H1 (cell line): ENCODE measurements around the gene CABLES2. TPM values are rescaled to one million over a fixed set of nuclear protein-coding genes. Genes with fewer than 3 reads are reported as not detected.

ENCODE experiments used
- CTCF ChIA-PET: fragments of 300-600 bp; sonication (Branson Sonifier 250); formaldehyde crosslinking; loops from one replicate; lab custom pipeline; 2021; ENCODE audit not compliant: partially characterized antibody; lab: Charles Lee
- POLR2A ChIA-PET: fragments of 300-600 bp; sonication (Branson Sonifier 250); formaldehyde crosslinking; loops from one replicate; lab custom pipeline; 2021; ENCODE audit warnings: inconsistent platforms; ENCODE audit not compliant: partially characterized antibody; lab: Charles Lee
- DNase-seq, 2 experiments: peaks; one replicate each; pipeline versions ENCODE4 v3.0.0 to v3.0.0-alpha.2; 2010 to 2022; ENCODE audit warnings: low spot score in 2 of 2, low read depth in 1 of 2, mixed read lengths in 1 of 2
- FAIRE-seq: peaks from 2 replicates; lab custom pipeline; 2011; peaks lifted over from hg19 to GRCh38; lab: Jason Lieb, UNC
- H2AFZ ChIP-seq: 2 replicates; pipeline ENCODE4 v1.8.1; 2012; ENCODE audit warnings: low read length, inconsistent platforms
- H2AK5ac ChIP-seq: 2 replicates; pipeline ENCODE4 v1.6.1; 2013; ENCODE audit warnings: low read depth, low read length
- H2BK120ac ChIP-seq: replicated peaks from 2 replicates; pipeline ENCODE3; 2013; ENCODE audit warnings: low read depth, low read length, inconsistent platforms
- H2BK12ac ChIP-seq: 2 replicates; pipeline ENCODE4 v1.6.1; 2013; ENCODE audit warnings: low read depth, low read length
- H2BK15ac ChIP-seq: 2 replicates; pipeline ENCODE4 v1.6.1; 2013; ENCODE audit warnings: low read length
- H2BK20ac ChIP-seq: 2 replicates; pipeline ENCODE4 v1.6.1; 2013; ENCODE audit warnings: low read length
- H2BK5ac ChIP-seq: 2 replicates; pipeline ENCODE4 v1.6.1; 2013; ENCODE audit warnings: low read depth, low read length
- H3K14ac ChIP-seq: 2 replicates; pipeline ENCODE4 v1.6.1; 2013; ENCODE audit warnings: inconsistent platforms; ENCODE audit not compliant: insufficient read length
- H3K18ac ChIP-seq: 2 replicates; pipeline ENCODE4 v1.6.1; 2013; ENCODE audit warnings: low read length; ENCODE audit errors: extremely low read depth
- H3K23ac ChIP-seq: 2 replicates; pipeline ENCODE4 v1.6.1; 2013; ENCODE audit warnings: inconsistent platforms; ENCODE audit not compliant: insufficient read length
- H3K23me2 ChIP-seq: 2 replicates; pipeline ENCODE4 v1.6.1; 2013; ENCODE audit warnings: low read depth, low read length
- H3K27ac ChIP-seq: 2 replicates; pipeline ENCODE4 v1.6.1; 2011; ENCODE audit warnings: low read depth, low read length, inconsistent platforms
- H3K27me3 ChIP-seq, 4 experiments: replicated peaks in 1 of 4; 1 replicate in 1 of 4; 2 replicates in 3 of 4; pipeline versions ENCODE4 v1.6.1 to v1.8.1; 2011 to 2013; ENCODE audit warnings: low read length in 3 of 4, mild to moderate bottlenecking in 3 of 4, inconsistent platforms in 2 of 4, mixed read lengths in 2 of 4, moderate library complexity in 1 of 4; ENCODE audit not compliant: control insufficient read depth in 3 of 4, insufficient read depth in 3 of 4; ENCODE audit errors: extremely low read depth in 1 of 4
- H3K36me3 ChIP-seq, 4 experiments: 2 replicates each; pipeline versions ENCODE4 v1.6.1 to v1.8.1; 2011 to 2013; ENCODE audit warnings: mild to moderate bottlenecking in 4 of 4, low read length in 3 of 4, moderate library complexity in 2 of 4, control low read depth in 1 of 4, inconsistent platforms in 1 of 4; ENCODE audit not compliant: insufficient read depth in 4 of 4, control insufficient read depth in 2 of 4
- H3K4ac ChIP-seq: replicated peaks from 2 replicates; pipeline ENCODE3; 2013; ENCODE audit warnings: low read length, low read depth, mixed read lengths, inconsistent platforms; ENCODE audit not compliant: insufficient read length
- H3K4me1 ChIP-seq, 4 experiments: replicated peaks in 1 of 4; 1 replicate in 1 of 4; 2 replicates in 3 of 4; pipeline versions ENCODE4 v1.6.1 to v1.8.1; 2011 to 2013; ENCODE audit warnings: low read length in 3 of 4, inconsistent platforms in 2 of 4, mixed read lengths in 1 of 4; ENCODE audit not compliant: insufficient read depth in 4 of 4, control insufficient read depth in 3 of 4
- H3K4me2 ChIP-seq, 2 experiments: 2 replicates each; pipeline versions ENCODE4 v1.6.1 to v1.8.1; 2011 to 2013; ENCODE audit warnings: low read depth in 2 of 2, low read length in 2 of 2, control low read depth in 1 of 2, inconsistent platforms in 1 of 2, mild to moderate bottlenecking in 1 of 2; ENCODE audit not compliant: insufficient read depth in 1 of 2
- H3K4me3 ChIP-seq, 4 experiments: fragments of 200-600, 300-600 bp in 1 of 4; sonication (generic), shearing (Covaris generic), sonication (Bioruptor Twin) in 1 of 4; 2 replicates each; pipeline versions ENCODE4 v1.5.1 to v1.8.1; 2011 to 2016; ENCODE audit warnings: low read length in 4 of 4, low read depth in 3 of 4, control low read depth in 2 of 4, inconsistent platforms in 2 of 4, mild to moderate bottlenecking in 2 of 4, mixed read lengths in 1 of 4, moderate library complexity in 1 of 4; ENCODE audit not compliant: insufficient read depth in 2 of 4; ENCODE audit errors: extremely low read depth in 1 of 4
- H3K56ac ChIP-seq: replicated peaks from 2 replicates; pipeline ENCODE3; 2013; ENCODE audit warnings: low read depth, mild to moderate bottlenecking, mixed read lengths, low read length, inconsistent platforms; ENCODE audit not compliant: insufficient read length
- H3K79me1 ChIP-seq: 2 replicates; pipeline ENCODE4 v1.6.1; 2013; ENCODE audit warnings: low read depth, low read length, control low read depth
- H3K79me2 ChIP-seq, 2 experiments: 2 replicates each; pipeline versions ENCODE4 v1.6.1 to v1.8.1; 2012 to 2013; ENCODE audit warnings: low read length in 2 of 2, mild to moderate bottlenecking in 2 of 2, inconsistent platforms in 1 of 2; ENCODE audit not compliant: insufficient read depth in 2 of 2, control insufficient read depth in 1 of 2
- H3K9ac ChIP-seq, 4 experiments: replicated peaks in 1 of 4; 1 replicate in 1 of 4; 2 replicates in 3 of 4; pipeline versions ENCODE4 v1.6.1 to v1.8.1; 2011 to 2013; ENCODE audit warnings: low read depth in 3 of 4, low read length in 3 of 4, control low read depth in 2 of 4, mild to moderate bottlenecking in 2 of 4, moderate library complexity in 2 of 4, inconsistent platforms in 1 of 4; ENCODE audit errors: extremely low read depth in 1 of 4
- H3K9me3 ChIP-seq, 2 experiments: 2 replicates each; pipeline versions ENCODE4 v1.6.1 to v1.8.1; 2012 to 2013; ENCODE audit warnings: mild to moderate bottlenecking in 2 of 2, moderate library complexity in 2 of 2, control low read depth in 1 of 2, inconsistent platforms in 1 of 2, low read depth in 1 of 2, low read length in 1 of 2, mixed read lengths in 1 of 2; ENCODE audit not compliant: insufficient read depth in 2 of 2
- H4K20me1 ChIP-seq, 2 experiments: replicated peaks in 1 of 2; 2 replicates each; pipeline versions ENCODE3 to v1.8.1; 2011 to 2013; ENCODE audit warnings: inconsistent platforms in 2 of 2, low read length in 2 of 2, mild to moderate bottlenecking in 1 of 2; ENCODE audit not compliant: insufficient read depth in 2 of 2, control insufficient read depth in 1 of 2
- H4K5ac ChIP-seq: 2 replicates; pipeline ENCODE4 v1.6.1; 2013; ENCODE audit warnings: low read length, low read depth, mixed read lengths, inconsistent platforms; ENCODE audit not compliant: insufficient read length
- H4K8ac ChIP-seq: 2 replicates; pipeline ENCODE4 v1.8.0; 2013; ENCODE audit warnings: mild to moderate bottlenecking, moderate library complexity, low read length, inconsistent platforms; ENCODE audit not compliant: insufficient read depth; ENCODE audit errors: extremely low read depth
- H4K91ac ChIP-seq: replicated peaks from 2 replicates; pipeline ENCODE3; 2013; ENCODE audit warnings: low read length, mixed read lengths, inconsistent platforms; ENCODE audit not compliant: insufficient read length
- ASH2L ChIP-seq: fragments of 200-600, 300-600 bp; sonication (generic); IDR thresholded peaks from one replicate; pipeline ENCODE4 v1.7.1; 2017; ENCODE audit warnings: low read length
- CHD2 ChIP-seq: IDR thresholded peaks from 2 replicates; pipeline ENCODE4 v1.6.1; 2012; ENCODE audit warnings: low read length, improper control_type of control experiment
- FOSL1 ChIP-seq: IDR thresholded peaks from 2 replicates; pipeline ENCODE4 v1.6.1; 2011; ENCODE audit warnings: mild to moderate bottlenecking, low read depth, low read length, moderate library complexity; ENCODE audit not compliant: insufficient read depth
- HDAC6 ChIP-seq: IDR thresholded peaks from one replicate; pipeline ENCODE4 v1.7.1; 2012; ENCODE audit warnings: low read depth, mild to moderate bottlenecking, inconsistent platforms, low read length, moderate library complexity
- JUND ChIP-seq: IDR thresholded peaks from 2 replicates; pipeline ENCODE4 v1.6.1; 2011; ENCODE audit warnings: mild to moderate bottlenecking, improper control_type of control experiment, low read length
- KDM1A ChIP-seq: fragments of 200-600, 300-600 bp; sonication (generic); IDR thresholded peaks from 2 replicates; pipeline ENCODE4 v1.7.1; 2016; ENCODE audit warnings: mild to moderate bottlenecking, low read length, borderline replicate concordance
- PHF8 ChIP-seq: fragments of 200-600 bp; sonication (generic); conservative IDR thresholded peaks from 2 replicates; pipeline ENCODE4 v1.7.1; 2012; ENCODE audit warnings: low read depth, mild to moderate bottlenecking, inconsistent platforms, low read length, moderate library complexity
- SIRT6 ChIP-seq: IDR thresholded peaks from one replicate; pipeline ENCODE4 v1.7.1; 2012; ENCODE audit warnings: low read length, inconsistent platforms
- SP4 ChIP-seq: IDR thresholded peaks from 2 replicates; pipeline ENCODE4 v1.6.1; 2012; ENCODE audit warnings: low read length, inconsistent platforms
- TAF7 ChIP-seq: optimal IDR thresholded peaks from 2 replicates; pipeline ENCODE3; 2011; ENCODE audit warnings: low read depth, mild to moderate bottlenecking, inconsistent platforms, low read length, moderate library complexity, borderline replicate concordance
- WGBS, 2 experiments: shearing (Covaris generic) in 1 of 2; methylation state at CpG; one replicate each; pipeline versions ENCODE4 v1.1.6 to v1.1.7; 2013 to 2015; ENCODE audit warnings: low lambda C conversion rate in 2 of 2, mixed read lengths in 2 of 2, inconsistent platforms in 1 of 2, low coverage in 1 of 2, missing lambda C conversion rate in 1 of 2; ENCODE audit not compliant: insufficient replicate concordance in 2 of 2, insufficient coverage in 1 of 2, insufficient read length in 1 of 2; ENCODE audit errors: extremely low coverage in 1 of 2, missing lambda C conversion rate in 1 of 2; 5-methylcytosine and 5-hydroxymethylcytosine counted together
- polyA plus RNA-seq, 7 experiments: library from polyadenylated mRNA; depleted of rRNA in 3 of 7; stranded (reverse) in 5 of 7; unstranded in 2 of 7; fragments of >200 nt in 5 of 7; fragments of 200-250 nt in 2 of 7; gene quantifications; 1 replicate in 5 of 7; 2 replicates in 1 of 7; 4 replicates in 1 of 7; pipeline versions ENCODE4 v1.2.1 to v1.2.3, GENCODE V29; 2011 to 2013; ENCODE audit warnings: missing spikeins in 2 of 7, mixed read lengths in 2 of 7
- total RNA-seq: library from RNA; stranded (reverse); fragmentation: NEBNext Ultra II Directional; extraction: Animal tissue kit (Norgen Biotek cat#: 25700); gene quantifications from 2 replicates; pipeline ENCODE4 v1.2.1, GENCODE V29; 2021
- TF ChIP-seq, protein P1 (sequence below): IDR thresholded peaks from 2 replicates; pipeline ENCODE4 v1.6.1; 2012; ENCODE audit warnings: inconsistent platforms

Gene CABLES2
- total and polyA plus RNA-seq, 2 of the 8 experiments (the other 6 are each of a cell fraction or from before 2014, with no cell fraction given), result 8.0 to 8.8 TPM

DNA sequence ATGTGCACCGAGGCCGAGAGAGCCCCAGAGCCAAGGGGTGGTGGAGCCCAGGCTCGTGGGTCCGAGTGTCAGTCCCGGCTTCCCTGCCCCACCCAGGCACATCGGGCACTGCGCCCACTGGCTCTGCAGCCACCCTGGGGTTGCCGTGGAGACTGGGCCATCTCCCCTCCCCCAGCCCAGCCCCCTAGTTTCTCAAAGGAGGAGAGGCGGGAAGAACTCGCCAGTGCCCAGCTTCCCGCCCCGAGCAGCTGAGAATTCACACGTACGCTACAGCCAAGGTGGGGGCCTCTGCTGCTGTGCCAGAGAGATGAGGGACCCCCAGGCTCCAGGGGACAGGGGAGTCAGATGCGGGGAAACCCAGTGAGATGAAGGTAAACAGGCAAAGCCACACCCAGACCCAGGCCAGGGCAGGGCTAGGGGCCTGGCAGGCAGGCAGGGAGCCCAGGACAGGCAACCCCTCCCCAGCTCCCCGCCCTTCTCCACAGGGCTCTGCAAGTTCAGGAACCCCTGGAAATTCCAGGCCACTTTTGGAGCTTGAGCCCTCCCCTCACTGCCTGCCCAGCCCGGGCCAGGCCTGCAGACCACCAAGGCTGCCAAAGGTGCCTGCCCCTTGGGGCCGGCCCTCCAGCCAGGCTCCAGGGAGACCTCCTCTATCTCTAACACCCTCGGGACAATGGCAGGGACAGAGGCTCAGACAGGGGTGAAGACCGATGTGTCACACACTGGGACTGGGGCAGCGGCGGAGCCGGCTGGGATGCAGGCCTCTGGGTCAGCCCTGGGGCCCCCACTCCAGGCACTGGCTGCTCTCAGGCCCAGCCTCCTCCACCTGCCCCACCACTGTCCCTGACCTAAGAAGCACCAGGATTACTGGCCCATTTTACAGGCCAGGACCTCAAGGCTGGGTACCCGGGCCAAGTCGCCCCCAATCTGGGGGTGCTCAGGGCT, 46.0 kb downstream of the CABLES2 start:
- Histone ChIP-seq H3K79me2 (peaks cover 13 to 82% of the 10 kb centered on the region in 2 experiments; a peak in 3 of 4 replicates), H2BK5ac (peak overlapping the region; percentile 99), H3K14ac (no peak overlapping the region), H3K18ac (peak overlapping the region; percentile 93), H3K23me2 (peaks cover 5% of the 10 kb centered on the region), H4K5ac (peak overlapping the region; percentile 95), H4K8ac (peak overlapping the region; percentile 99), H3K9me3 (no peaks in the 10 kb centered on the region), H3K4me2 (peak overlapping the region; percentile 51 to 62), H3K4me1 (peaks cover 10 to 76% (median 63%) of the 10 kb centered on the region in 4 experiments), H4K20me1 (peaks cover 7 to 20% of the 10 kb centered on the region in 2 experiments), H2BK20ac (peak overlapping the region; percentile 90), H2BK15ac (no peak overlapping the region; the same call in 1 of the 2 replicates), H3K27me3 (no peaks in the 10 kb centered on the region), H2BK120ac (peak overlapping the region; percentile 80), H2AFZ (no peak overlapping the region), H3K79me1 (peaks cover 22% of the 10 kb centered on the region), H3K4me3 (peak overlapping the region in 1 of 4 experiments; percentile 34; a peak in 1 of 8 replicates), H3K27ac (peak overlapping the region; percentile 92), H3K36me3 (peaks cover 0 to 19% (median 2%) of the 10 kb centered on the region in 4 experiments; a peak in 3 of 8 replicates), H3K9ac (peak overlapping the region in 2 of 4 experiments; percentile 51 to 52; a peak in 5 of 7 replicates), H2BK12ac (peak overlapping the region; percentile 82), H3K56ac (peak overlapping the region; percentile 56), H3K4ac (peak overlapping the region; percentile 97), H4K91ac (peak overlapping the region; percentile 95), H2AK5ac (peak overlapping the region; percentile 95), H3K23ac (no peak overlapping the region)
- DNase-seq, result peak in 1 of 2 experiments; percentile 66
- 56% methylated on average over 18 of the region's 25 CpGs; no CpG with 5 or more reads in 1 of the 2 experiments for WGBS, 2 experiments
- CTCF ChIA-PET, result interaction anchor here (1.1 to 10.9 kb wide), 3 partner anchors 9 to 20 kb away, joined by 3 to 212 read pairs (median 5); partner anchors contain the start of gene RPS21
- no peak for TF ChIP-seq HDAC6
- TF ChIP-seq CHD2, result no peak
- TF ChIP-seq ASH2L, result peak; percentile 40
- TF ChIP-seq PHF8, result no peak
- TF ChIP-seq TAF7, result peak; percentile 14
- no peak for TF ChIP-seq SP4
- TF ChIP-seq JUND, result no peak
- TF ChIP-seq, protein P1, sequence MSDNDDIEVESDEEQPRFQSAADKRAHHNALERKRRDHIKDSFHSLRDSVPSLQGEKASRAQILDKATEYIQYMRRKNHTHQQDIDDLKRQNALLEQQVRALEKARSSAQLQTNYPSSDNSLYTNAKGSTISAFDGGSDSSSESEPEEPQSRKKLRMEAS, result 0 out of 2 replicates have a peak, but pooled peaks have one; percentile 16
- peak; percentile 85; the same call in 1 of the 2 replicates for TF ChIP-seq KDM1A
- no peak for TF ChIP-seq FOSL1
- no peak for TF ChIP-seq SIRT6
- FAIRE-seq, result no peak
- POLR2A ChIA-PET, result interaction anchor here (0.7 to 12.6 kb wide), 13 partner anchors 6 to 60 kb away, joined by 3 to 213 read pairs (median 4); partner anchors contain the start of genes ADRM1 and RPS21
